T-helper 1 cell (primary cell): ENCODE data around the gene SLC7A4.

Experiments used
- DNase-seq, 5 donors: peaks; one replicate each; pipeline ENCODE4 v3.0.0-alpha.2; 2012 to 2020

SLC7A4 gene

GRCh38 chr22:20996598-20997535, 35.5 kb downstream of the SLC7A4 start:
- no peak for DNase-seq

GRCh38 chr22:20996031-20996410, 36.3 kb downstream of the SLC7A4 start:
- DNase-seq, result no peak

GRCh38 chr22:20995329-20996030, 36.9 kb downstream of the SLC7A4 start:
- DNase-seq, result no peak

- no peak for DNase-seq
Measured at GRCh38 chr22:20994902-20995241, 37.5 kb downstream of the SLC7A4 start.

- DNase-seq, result no peak
Measured at GRCh38 chr22:20994128-20994901, 38.0 kb downstream of the SLC7A4 start.

GRCh38 chr22:20993304-20994127, 38.8 kb downstream of the SLC7A4 start:
- no peak for DNase-seq

- DNase-seq, result no peak
Measured at GRCh38 chr22:20992456-20993303, 39.7 kb downstream of the SLC7A4 start.

GRCh38 chr22:20992056-20992442, 40.3 kb downstream of the SLC7A4 start:
- no peak for DNase-seq

- no peak for DNase-seq
Measured at GRCh38 chr22:20991252-20992055, 40.9 kb downstream of the SLC7A4 start.

- DNase-seq, result no peak
Measured at GRCh38 chr22:20990184-20991180, 41.9 kb downstream of the SLC7A4 start.

- no peak for DNase-seq
Measured at GRCh38 chr22:20989323-20990138, 42.8 kb downstream of the SLC7A4 start.

- DNase-seq, result no peak
Measured at GRCh38 chr22:20988573-20989322, 43.6 kb downstream of the SLC7A4 start.

- no peak for DNase-seq
Measured at GRCh38 chr22:20987375-20987774, 45.0 kb downstream of the SLC7A4 start.

- no peak for DNase-seq
Measured at GRCh38 chr22:20986365-20986764, 46.0 kb downstream of the SLC7A4 start.

GRCh38 chr22:20985720-20986119, 46.6 kb downstream of the SLC7A4 start:
- DNase-seq, result no peak

- DNase-seq, result no peak
Measured at GRCh38 chr22:20983081-20983771, 49.1 kb downstream of the SLC7A4 start.

GRCh38 chr22:20982563-20982882, 49.8 kb downstream of the SLC7A4 start:
- DNase-seq, result no peak
